Ishikawa (cell line): ENCODE results near the gene XRCC3.

ENCODE experiments used
- CEBPB ChIP-seq: IDR thresholded peaks from 2 replicates; pipeline ENCODE4 v1.6.1; 2012
- CREB1 ChIP-seq: IDR thresholded peaks from 2 replicates; pipeline ENCODE4 v1.6.1; 2012; ENCODE audit warnings: low read depth
- EGR1 ChIP-seq: IDR thresholded peaks from 2 replicates; pipeline ENCODE4 v1.6.1; 2012
- EP300 ChIP-seq: IDR thresholded peaks from 2 replicates; pipeline ENCODE4 v1.6.1; 2012; ENCODE audit warnings: borderline replicate concordance
- FOXM1 ChIP-seq: IDR thresholded peaks from 2 replicates; pipeline ENCODE4 v1.6.1; 2012; ENCODE audit warnings: low read depth, borderline replicate concordance
- MAX ChIP-seq: IDR thresholded peaks from 2 replicates; pipeline ENCODE4 v1.6.1; 2012
- NFIC ChIP-seq: IDR thresholded peaks from 2 replicates; pipeline ENCODE4 v1.6.1; 2012
- RAD21 ChIP-seq: IDR thresholded peaks from 2 replicates; pipeline ENCODE4 v1.6.1; 2012; ENCODE audit warnings: low read depth
- REST ChIP-seq: IDR thresholded peaks from 2 replicates; pipeline ENCODE4 v1.6.1; 2012; ENCODE audit warnings: low read depth, mild to moderate bottlenecking
- TAF1 ChIP-seq: IDR thresholded peaks from 2 replicates; pipeline ENCODE4 v1.6.1; 2012; ENCODE audit warnings: low read depth, mild to moderate bottlenecking
- TCF12 ChIP-seq: IDR thresholded peaks from 2 replicates; pipeline ENCODE4 v1.6.1; 2012; ENCODE audit warnings: low read depth
- TEAD4 ChIP-seq: IDR thresholded peaks from 2 replicates; pipeline ENCODE4 v1.6.1; 2012
- USF1 ChIP-seq: IDR thresholded peaks from 2 replicates; pipeline ENCODE4 v1.6.1; 2012
- YY1 ChIP-seq: IDR thresholded peaks from 2 replicates; pipeline ENCODE4 v1.6.1; 2012; ENCODE audit warnings: low read depth
- ZBTB7A ChIP-seq: IDR thresholded peaks from 2 replicates; pipeline ENCODE4 v1.6.1; 2012; ENCODE audit warnings: low read depth

The XRCC3 gene

GRCh38 chr14:103725739-103726395, 10.6 kb upstream of the XRCC3 start:
- TF ChIP-seq EP300, result no peak
- TF ChIP-seq RAD21, result no peak
- no peak for TF ChIP-seq REST
- TF ChIP-seq TAF1, result no peak
- no peak for TF ChIP-seq ZBTB7A
- TF ChIP-seq EGR1, result no peak
- no peak for TF ChIP-seq NFIC
- no peak for TF ChIP-seq TEAD4

GRCh38 chr14:103725001-103725682, 9.9 kb upstream of the XRCC3 start:
- no peak for TF ChIP-seq YY1
- TF ChIP-seq EGR1, result no peak
- TF ChIP-seq TAF1, result no peak
- no peak for TF ChIP-seq ZBTB7A
- TF ChIP-seq CEBPB, result no peak
- TF ChIP-seq NFIC, result no peak
- no peak for TF ChIP-seq MAX
- TF ChIP-seq CREB1, result no peak
- no peak for TF ChIP-seq REST
- no peak for TF ChIP-seq RAD21
- TF ChIP-seq TCF12, result no peak
- TF ChIP-seq EP300, result no peak
- no peak for TF ChIP-seq USF1
- no peak for TF ChIP-seq TEAD4
- no peak for TF ChIP-seq FOXM1

GRCh38 chr14:103724116-103724515, 8.9 kb upstream of the XRCC3 start:
- TF ChIP-seq FOXM1 (no peak), USF1 (no peak), EGR1 (no peak), CREB1 (no peak), ZBTB7A (no peak), CEBPB (no peak), NFIC (no peak), EP300 (no peak), TCF12 (no peak), MAX (no peak), TAF1 (no peak), REST (no peak), RAD21 (no peak), YY1 (no peak)

- TF ChIP-seq EP300, result no peak
- TF ChIP-seq TEAD4, result no peak
- TF ChIP-seq REST, result no peak
- no peak for TF ChIP-seq TAF1
- no peak for TF ChIP-seq RAD21
Observed at GRCh38 chr14:103723748-103724081, 8.5 kb upstream of the XRCC3 start.
